Neuronal stem cell (in vitro differentiated cells): ENCODE results near the gene ASCL4.

Experiments used
- DNase-seq: peaks from one replicate; pipeline ENCODE4 v3.0.0-alpha.2; 2013; ENCODE audit warnings: low spot score
- H2AFZ ChIP-seq: one replicate; pipeline ENCODE4 v1.6.1; 2013; ENCODE audit warnings: mild to moderate bottlenecking, low read length, inconsistent platforms
- H2AK5ac ChIP-seq: 2 replicates; pipeline ENCODE4 v1.6.1; 2013; ENCODE audit warnings: low read depth, mild to moderate bottlenecking, inconsistent platforms, low read length, moderate library complexity, mixed read lengths
- H2BK120ac ChIP-seq: 2 replicates; pipeline ENCODE4 v1.6.1; 2013; ENCODE audit warnings: low read depth, mild to moderate bottlenecking, inconsistent platforms, low read length, moderate library complexity, mixed read lengths
- H2BK12ac ChIP-seq: one replicate; pipeline ENCODE4 v1.6.1; 2013; ENCODE audit warnings: low read length, inconsistent platforms
- H2BK15ac ChIP-seq: 2 replicates; pipeline ENCODE4 v1.6.1; 2013; ENCODE audit warnings: mild to moderate bottlenecking, low read length, inconsistent platforms, mixed read lengths
- H2BK5ac ChIP-seq: one replicate; pipeline ENCODE4 v1.6.1; 2013; ENCODE audit warnings: inconsistent platforms, mild to moderate bottlenecking, low read length, moderate library complexity
- H3K14ac ChIP-seq: one replicate; pipeline ENCODE4 v1.6.1; 2013; ENCODE audit warnings: low read length, inconsistent platforms
- H3K18ac ChIP-seq: 2 replicates; pipeline ENCODE4 v1.6.1; 2013; ENCODE audit warnings: low read length, inconsistent platforms
- H3K23ac ChIP-seq: 2 replicates; pipeline ENCODE4 v1.6.1; 2013; ENCODE audit warnings: low read depth, mild to moderate bottlenecking, mixed read lengths, low read length, inconsistent platforms; ENCODE audit not compliant: poor library complexity
- H3K27ac ChIP-seq: replicated peaks from 3 replicates; pipeline ENCODE4 v1.5.1; 2013; ENCODE audit warnings: low read length, inconsistent platforms
- H3K27me3 ChIP-seq, 3 experiments: 2 replicates each; pipeline ENCODE4 v1.6.1; 2013; ENCODE audit warnings: low read length in 3 of 3, mild to moderate bottlenecking in 2 of 3, inconsistent platforms in 1 of 3, low read depth in 1 of 3, mixed read lengths in 1 of 3, moderate library complexity in 1 of 3; ENCODE audit not compliant: control insufficient read depth in 3 of 3, insufficient read depth in 3 of 3
- H3K36me3 ChIP-seq, 2 donors: replicated peaks in 1 of 2; 2 replicates each; pipeline ENCODE4 v1.6.1; 2013; ENCODE audit warnings: low read length in 2 of 2; ENCODE audit not compliant: control insufficient read depth in 2 of 2, insufficient read depth in 2 of 2
- H3K4ac ChIP-seq: 2 replicates; pipeline ENCODE4 v1.6.1; 2013; ENCODE audit warnings: inconsistent platforms, mild to moderate bottlenecking, low read length, moderate library complexity
- H3K4me1 ChIP-seq, 2 donors: 1 replicate in 1 of 2; 2 replicates in 1 of 2; pipeline ENCODE4 v1.6.1; 2013; ENCODE audit warnings: low read length in 2 of 2, low read depth in 1 of 2; ENCODE audit not compliant: control insufficient read depth in 2 of 2, insufficient read depth in 1 of 2
- H3K4me2 ChIP-seq: one replicate; pipeline ENCODE4 v1.6.1; 2013; ENCODE audit warnings: mild to moderate bottlenecking, low read length, inconsistent platforms; ENCODE audit not compliant: insufficient read depth, poor library complexity, severe bottlenecking
- H3K4me3 ChIP-seq, 2 donors: 2 replicates each; pipeline ENCODE4 v1.5.1; 2013; ENCODE audit warnings: low read length in 2 of 2, mild to moderate bottlenecking in 2 of 2, inconsistent platforms in 1 of 2, moderate library complexity in 1 of 2
- H3K79me1 ChIP-seq: one replicate; pipeline ENCODE4 v1.6.1; 2013; ENCODE audit warnings: low read depth, mild to moderate bottlenecking, inconsistent platforms, low read length, moderate library complexity
- H3K9ac ChIP-seq: one replicate; pipeline ENCODE4 v1.6.1; 2013; ENCODE audit warnings: mild to moderate bottlenecking, low read depth, low read length, inconsistent platforms; ENCODE audit not compliant: poor library complexity
- H3K9me3 ChIP-seq, 2 donors: replicated peaks in 1 of 2; 2 replicates each; pipeline versions ENCODE3 to v1.6.1; 2013; ENCODE audit warnings: low read length in 2 of 2, mild to moderate bottlenecking in 2 of 2, inconsistent platforms in 1 of 2, low read depth in 1 of 2, mixed read lengths in 1 of 2, moderate library complexity in 1 of 2; ENCODE audit not compliant: control insufficient read depth in 2 of 2, insufficient read depth in 1 of 2
- H4K8ac ChIP-seq: one replicate; pipeline ENCODE4 v1.6.1; 2013; ENCODE audit warnings: low read depth, mild to moderate bottlenecking, inconsistent platforms, low read length, moderate library complexity
- H4K91ac ChIP-seq: one replicate; pipeline ENCODE4 v1.6.1; 2013; ENCODE audit warnings: low read length, low read depth, mild to moderate bottlenecking, inconsistent platforms; ENCODE audit not compliant: poor library complexity
- WGBS, 2 donors: extraction: QIAGEN DNeasy Blood & Tissue Kit; methylation state at CpG; one replicate each; pipeline ENCODE4 v1.1.7; 2013; ENCODE audit warnings: missing lambda C conversion rate in 2 of 2, mixed read lengths in 1 of 2; ENCODE audit not compliant: insufficient read length in 2 of 2, insufficient replicate concordance in 1 of 2; ENCODE audit errors: extremely low coverage in 2 of 2; 5-methylcytosine and 5-hydroxymethylcytosine counted together

ASCL4 gene

DNA sequence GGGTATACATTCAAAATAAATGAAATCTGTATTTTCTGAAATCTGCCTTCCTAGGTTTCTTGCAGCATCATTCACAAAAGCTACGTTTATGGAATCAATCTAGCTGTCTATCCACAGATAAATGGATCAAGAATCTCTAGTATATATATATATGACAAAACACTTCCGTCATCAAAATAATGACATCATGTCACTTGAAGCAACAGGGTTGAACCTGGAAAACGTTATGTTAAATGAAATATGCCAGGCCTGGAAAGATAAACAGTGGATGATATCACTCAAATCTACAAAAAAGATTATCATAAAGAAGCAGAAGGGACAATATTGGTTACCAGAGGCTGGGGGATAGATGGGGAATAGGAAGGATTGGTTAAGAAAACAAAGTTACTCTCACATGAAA is 28.6 kb downstream of the ASCL4 start:
- Histone ChIP-seq H2BK5ac (no peak overlapping the region), H4K91ac (no peak overlapping the region), H3K27me3 (peaks cover 0 to 22% (median 0%) of the 10 kb centered on the region in 3 experiments), H3K14ac (no peak overlapping the region), H2BK15ac (no peak overlapping the region), H2BK12ac (no peak overlapping the region), H2AK5ac (no peak overlapping the region), H3K79me1 (peaks cover 2% of the 10 kb centered on the region), H3K9ac (no peak overlapping the region), H3K4me3 (no peak overlapping the region), H2AFZ (no peak overlapping the region), H3K23ac (no peak overlapping the region), H2BK120ac (no peak overlapping the region), H3K4me2 (no peak overlapping the region), H3K27ac (no peak overlapping the region), H3K9me3 (no peaks in the 10 kb centered on the region), H3K4me1 (no peaks in the 10 kb centered on the region), H3K18ac (no peak overlapping the region), H3K4ac (no peak overlapping the region), H4K8ac (no peak overlapping the region), H3K36me3 (no peaks in the 10 kb centered on the region)
- no peak for DNase-seq
- WGBS, 2 donors = no CpG with 5 or more reads among the region's 3 CpGs

GRCh38 chr12:107805488-107806180 is 31.1 kb downstream of the ASCL4 start:
- Histone ChIP-seq H3K79me1 (peaks cover 2% of the 10 kb centered on the region), H3K23ac (peak overlapping the region; percentile 43)
- WGBS, 2 donors = no CpG with 5 or more reads among the region's 22 CpGs

DNA sequence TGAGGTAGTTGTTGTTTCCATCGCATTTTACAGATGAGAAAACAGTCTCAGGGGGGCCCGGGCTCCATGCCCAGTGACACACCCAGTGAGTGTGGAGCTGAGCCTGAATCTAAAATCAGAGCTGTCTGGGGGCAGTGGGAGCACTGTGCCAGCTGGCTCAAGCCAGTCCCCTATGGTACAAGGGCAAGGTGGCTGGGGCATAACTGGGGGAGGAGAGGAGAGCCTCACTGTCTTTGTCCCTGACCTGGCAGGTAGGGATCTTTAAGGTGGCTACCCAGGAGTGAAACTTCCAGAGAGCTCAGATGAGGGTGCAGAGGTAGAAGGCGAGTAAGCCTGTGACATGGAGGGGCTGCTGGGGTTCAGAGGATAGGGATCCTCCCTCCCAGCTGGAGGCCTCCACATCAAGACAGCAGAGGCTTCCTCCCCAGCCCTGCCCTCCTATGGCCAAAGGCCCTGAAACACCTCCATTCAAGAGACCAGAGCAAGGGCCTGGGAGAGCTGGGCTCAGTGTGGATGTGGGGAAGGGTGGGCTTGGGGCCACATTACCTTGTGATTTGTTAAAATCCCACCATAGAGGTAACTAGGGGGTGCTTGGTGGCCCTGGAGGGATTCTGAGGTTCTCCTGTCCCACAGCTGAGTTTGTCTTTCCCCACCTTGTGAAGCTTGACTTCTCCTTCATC is 33.1 kb downstream of the ASCL4 start:
- Histone ChIP-seq H2BK5ac (no peak overlapping the region), H2BK15ac (no peak overlapping the region), H3K14ac (no peak overlapping the region), H3K4ac (no peak overlapping the region), H3K23ac (no peak overlapping the region), H2BK120ac (no peak overlapping the region), H2AK5ac (no peak overlapping the region), H3K4me3 (no peak overlapping the region), H4K8ac (no peak overlapping the region), H3K27me3 (peaks cover 0 to 18% (median 0%) of the 10 kb centered on the region in 3 experiments), H3K4me2 (no peak overlapping the region), H3K9ac (no peak overlapping the region), H3K27ac (no peak overlapping the region), H3K4me1 (no peaks in the 10 kb centered on the region), H3K79me1 (peaks cover 2% of the 10 kb centered on the region), H4K91ac (no peak overlapping the region), H2BK12ac (no peak overlapping the region), H3K18ac (no peak overlapping the region), H3K36me3 (no peaks in the 10 kb centered on the region), H3K9me3 (no peaks in the 10 kb centered on the region), H2AFZ (no peak overlapping the region)
- DNase-seq = no peak
- no CpG with 5 or more reads among the region's 3 CpGs for WGBS, 2 donors

More at GRCh38 chr12:107805488-107806180, 31.1 kb downstream of the ASCL4 start:
- Histone ChIP-seq H4K8ac (peak overlapping the region; percentile 17), H3K9ac (no peak overlapping the region), H3K27ac (no peak overlapping the region), H3K4me2 (no peak overlapping the region), H3K27me3 (peaks cover 0 to 18% (median 0%) of the 10 kb centered on the region in 3 experiments), H2AFZ (no peak overlapping the region), H2BK120ac (no peak overlapping the region), H4K91ac (no peak overlapping the region), H2BK12ac (no peak overlapping the region), H2AK5ac (peak overlapping the region; percentile 75), H3K9me3 (no peaks in the 10 kb centered on the region), H3K4me1 (no peaks in the 10 kb centered on the region), H3K4ac (peak overlapping the region; percentile 53), H2BK15ac (no peak overlapping the region), H3K4me3 (no peak overlapping the region), H2BK5ac (no peak overlapping the region), H3K14ac (peak overlapping the region; percentile 94), H3K18ac (peak overlapping the region; percentile 76), H3K36me3 (no peaks in the 10 kb centered on the region)
- DNase-seq = no peak

- DNase-seq = no peak
- Histone ChIP-seq H3K4me2 (no peak overlapping the region), H2AFZ (no peak overlapping the region), H4K8ac (no peak overlapping the region), H2BK15ac (no peak overlapping the region), H3K9me3 (peaks cover 0 to 8% of the 10 kb centered on the region in 2 donors), H2BK5ac (no peak overlapping the region), H4K91ac (no peak overlapping the region), H3K14ac (no peak overlapping the region), H2AK5ac (no peak overlapping the region), H3K4me3 (no peak overlapping the region), H2BK12ac (no peak overlapping the region), H3K23ac (no peak overlapping the region), H3K36me3 (no peaks in the 10 kb centered on the region), H3K79me1 (no peaks in the 10 kb centered on the region), H3K27me3 (no peaks in the 10 kb centered on the region), H3K18ac (no peak overlapping the region), H3K4ac (no peak overlapping the region), H3K9ac (no peak overlapping the region), H2BK120ac (no peak overlapping the region), H3K4me1 (no peaks in the 10 kb centered on the region), H3K27ac (no peak overlapping the region)
- WGBS, 2 donors = no CpG with 5 or more reads among the region's 1 CpG
Measured at GRCh38 chr12:107817250-107817649, 42.7 kb downstream of the ASCL4 start.
